Neutrophil (primary cell): Measurements from ENCODE around the gene PGD.

Experiments
- H3K27ac ChIP-seq: fragments of 200-600 bp; sonication (generic); 2 replicates; pipeline ENCODE4 v1.5.1; 2016; ENCODE audit warnings: mild to moderate bottlenecking, moderate library complexity
- H3K27me3 ChIP-seq: fragments of 200-600 bp; sonication (generic); 2 replicates; pipeline ENCODE4 v1.6.0; 2016; ENCODE audit warnings: mild to moderate bottlenecking
- H3K36me3 ChIP-seq: fragments of 200-600 bp; sonication (generic); 2 replicates; pipeline ENCODE4 v1.5.1; 2017
- H3K4me1 ChIP-seq, 2 experiments: fragments of 200-600 bp in 1 of 2; sonication (generic) in 1 of 2; 1 replicate in 1 of 2; 2 replicates in 1 of 2; pipeline versions ENCODE4 v1.5.1 to v1.6.1; 2013 to 2016; ENCODE audit warnings: low read depth in 1 of 2, low read length in 1 of 2, mild to moderate bottlenecking in 1 of 2, moderate library complexity in 1 of 2; ENCODE audit not compliant: control insufficient read depth in 1 of 2, insufficient read depth in 1 of 2
- H3K4me3 ChIP-seq, 2 experiments: fragments of 200-600 bp in 1 of 2; sonication (generic) in 1 of 2; 1 replicate in 1 of 2; 2 replicates in 1 of 2; pipeline ENCODE4 v1.5.1; 2013 to 2016; ENCODE audit warnings: low read depth in 1 of 2, low read length in 1 of 2, mild to moderate bottlenecking in 1 of 2, moderate library complexity in 1 of 2
- H3K9me3 ChIP-seq: fragments of 200-600 bp; sonication (generic); 2 replicates; pipeline ENCODE4 v1.5.1; 2016
- CTCF ChIP-seq: fragments of 200-600 bp; sonication (generic); IDR thresholded peaks from 2 replicates; pipeline ENCODE4 v1.5.1; 2016; ENCODE audit warnings: antibody characterized with exemption

The PGD gene

GRCh38 chr1:10438677-10439163 is 39.9 kb downstream of the PGD start:
- Histone ChIP-seq H3K9me3 (no peaks in the 10 kb centered on the region), H3K27me3 (no peaks in the 10 kb centered on the region), H3K36me3 (no peaks in the 10 kb centered on the region), H3K27ac (no peak overlapping the region), H3K4me1 (no peaks in the 10 kb centered on the region), H3K4me3 (no peak overlapping the region)
- no peak for TF ChIP-seq CTCF

GRCh38 chr1:10440305-10440704 is 41.4 kb downstream of the PGD start:
- H3K4me3 ChIP-seq = no peak overlapping the region
- no peaks in the 10 kb centered on the region for H3K9me3 ChIP-seq
- no peak for TF ChIP-seq CTCF
- H3K4me1 ChIP-seq = no peaks in the 10 kb centered on the region
- H3K36me3 ChIP-seq = no peaks in the 10 kb centered on the region
- no peak overlapping the region for H3K27ac ChIP-seq
- no peaks in the 10 kb centered on the region for H3K27me3 ChIP-seq

- Histone ChIP-seq H3K4me1 (no peaks in the 10 kb centered on the region), H3K9me3 (no peaks in the 10 kb centered on the region), H3K4me3 (no peak overlapping the region), H3K27me3 (no peaks in the 10 kb centered on the region), H3K27ac (no peak overlapping the region), H3K36me3 (no peaks in the 10 kb centered on the region)
- TF ChIP-seq CTCF = no peak
These were observed 41.9 kb downstream of the PGD start for GRCh38 chr1:10440794-10441193.

GRCh38 chr1:10444248-10444647 is 45.4 kb downstream of the PGD start:
- no peaks in the 10 kb centered on the region for H3K4me1 ChIP-seq
- TF ChIP-seq CTCF = no peak
- H3K27me3 ChIP-seq = no peaks in the 10 kb centered on the region
- H3K36me3 ChIP-seq = no peaks in the 10 kb centered on the region
- no peak overlapping the region for H3K27ac ChIP-seq
- no peaks in the 10 kb centered on the region for H3K9me3 ChIP-seq
- no peak overlapping the region for H3K4me3 ChIP-seq

- H3K4me3 ChIP-seq = no peak overlapping the region
- H3K27ac ChIP-seq = no peak overlapping the region
- H3K36me3 ChIP-seq = no peaks in the 10 kb centered on the region
- no peak for TF ChIP-seq CTCF
- no peaks in the 10 kb centered on the region for H3K27me3 ChIP-seq
- H3K4me1 ChIP-seq = no peaks in the 10 kb centered on the region
- no peaks in the 10 kb centered on the region for H3K9me3 ChIP-seq
These were observed 46.0 kb downstream of the PGD start for GRCh38 chr1:10444795-10445397.
